GM23338 (cell line): ENCODE data around the gene FAF2. TPM values are rescaled to one million over a fixed set of nuclear protein-coding genes. Genes with fewer than 3 reads are reported as not detected.

Source experiments
- ATAC-seq: fragments of 200-7000 bp; cut with Tn5 transposase; 3 replicates; pipeline ENCODE4 v1.9.1; 2020
- DNase-seq: peaks from one replicate; pipeline ENCODE4 v3.0.0-alpha.2; 2015; ENCODE audit warnings: low spot score
- H2AFZ ChIP-seq: fragments of 200-600 bp; sonication (generic); 2 replicates; pipeline ENCODE4 v1.8.0; 2016; ENCODE audit warnings: antibody characterized with exemption, mild to moderate bottlenecking, moderate library complexity
- H3F3A ChIP-seq: fragments of 200-600 bp; sonication (generic); replicated peaks from 2 replicates; pipeline ENCODE4 v1.8.0; 2017; ENCODE audit warnings: antibody characterized with exemption, mixed run types, low read depth
- H3K27ac ChIP-seq: fragments of 200-600 bp; sonication (generic); 2 replicates; pipeline ENCODE4 v1.6.1; 2016; ENCODE audit warnings: low read depth
- H3K27me3 ChIP-seq: fragments of 200-600 bp; sonication (generic); 2 replicates; pipeline ENCODE4 v1.8.0; 2016; ENCODE audit warnings: mild to moderate bottlenecking, mixed run types, moderate library complexity; ENCODE audit not compliant: insufficient read depth
- H3K36me3 ChIP-seq: fragments of 200-600 bp; sonication (generic); 2 replicates; pipeline ENCODE4 v1.8.0; 2016; ENCODE audit warnings: mild to moderate bottlenecking; ENCODE audit not compliant: insufficient read depth
- H3K4me1 ChIP-seq: fragments of 200-600 bp; sonication (generic); 2 replicates; pipeline ENCODE4 v1.8.0; 2016; ENCODE audit warnings: mild to moderate bottlenecking, moderate library complexity; ENCODE audit not compliant: insufficient read depth
- H3K4me2 ChIP-seq: fragments of 200-600 bp; sonication (generic); 2 replicates; pipeline ENCODE4 v1.7.1; 2017; ENCODE audit warnings: mixed run types
- H3K4me3 ChIP-seq: fragments of 200-600 bp; sonication (generic); 2 replicates; pipeline ENCODE4 v1.6.1; 2016; ENCODE audit warnings: mixed run types
- H3K79me2 ChIP-seq: fragments of 200-600 bp; sonication (generic); replicated peaks from 2 replicates; pipeline ENCODE4 v1.8.0; 2017; ENCODE audit warnings: mild to moderate bottlenecking; ENCODE audit not compliant: insufficient read depth
- H3K9me2 ChIP-seq: fragments of 200-600 bp; sonication (generic); 2 replicates; pipeline ENCODE4 v1.8.0; 2017; ENCODE audit not compliant: insufficient read depth
- H4K20me1 ChIP-seq: fragments of 200-600 bp; sonication (generic); replicated peaks from 2 replicates; pipeline ENCODE4 v1.8.0; 2017; ENCODE audit warnings: mild to moderate bottlenecking; ENCODE audit not compliant: insufficient read depth
- H3K27ac Mint-ChIP-seq: 2 replicates; pipeline ENCODE4 v1.8.0; 2020; ENCODE audit warnings: inconsistent platforms, mild to moderate bottlenecking, moderate library complexity, mixed read lengths
- H3K27me3 Mint-ChIP-seq: 3 replicates; pipeline ENCODE4 v1.8.0; 2022; ENCODE audit warnings: low read depth, mild to moderate bottlenecking, moderate library complexity, mixed read lengths, inconsistent platforms; ENCODE audit not compliant: insufficient read depth, poor library complexity
- H3K36me3 Mint-ChIP-seq: 3 replicates; pipeline ENCODE4 v1.8.0; 2021; ENCODE audit warnings: low read depth, mild to moderate bottlenecking, inconsistent platforms, moderate library complexity, mixed read lengths
- H3K4me1 Mint-ChIP-seq: 3 replicates; pipeline ENCODE4 v1.8.0; 2020; ENCODE audit warnings: mild to moderate bottlenecking, inconsistent platforms, mixed read lengths
- H3K4me3 Mint-ChIP-seq: 3 replicates; pipeline ENCODE4 v1.8.0; 2021; ENCODE audit warnings: moderate library complexity, mild to moderate bottlenecking, inconsistent platforms, mixed read lengths
- H3K9me3 Mint-ChIP-seq: 3 replicates; pipeline ENCODE4 v1.8.0; 2020; ENCODE audit warnings: moderate library complexity, mild to moderate bottlenecking, inconsistent platforms, mixed read lengths
- CREB1 ChIP-seq: fragments of 250-450 bp; sonication (Bioruptor Pico); IDR thresholded peaks from 2 replicates; pipeline ENCODE4 v1.5.0; 2020; ENCODE audit warnings: low read depth, mild to moderate bottlenecking, moderate library complexity
- EZH2 ChIP-seq: fragments of 200-600 bp; sonication (generic); IDR thresholded peaks from one replicate; pipeline ENCODE4 v1.8.0; 2017; ENCODE audit warnings: antibody characterized with exemption, mild to moderate bottlenecking, low read depth; ENCODE audit not compliant: unreplicated experiment
- EZH2phosphoT487 ChIP-seq: fragments of 200-600 bp; sonication (generic); IDR thresholded peaks from one replicate; pipeline ENCODE4 v1.8.1; 2018; ENCODE audit warnings: antibody characterized with exemption; ENCODE audit not compliant: unreplicated experiment
- JUNB ChIP-seq: IDR thresholded peaks from one replicate; pipeline ENCODE4 v1.6.1; 2016; ENCODE audit warnings: antibody characterized with exemption; ENCODE audit not compliant: unreplicated experiment
- NANOG ChIP-seq: IDR thresholded peaks from 2 replicates; pipeline ENCODE4 v1.6.1; 2016; ENCODE audit warnings: antibody characterized with exemption, borderline replicate concordance
- POLR2AphosphoS5 ChIP-seq: IDR thresholded peaks from 2 replicates; pipeline ENCODE4 v1.6.1; 2016; ENCODE audit warnings: antibody characterized with exemption, low read depth
- STAT1 ChIP-seq: IDR thresholded peaks from one replicate; pipeline ENCODE4 v1.6.1; 2016; ENCODE audit warnings: antibody characterized with exemption; ENCODE audit not compliant: unreplicated experiment
- ZNF114 ChIP-seq: fragments of 250-450 bp; sonication (Bioruptor Pico); IDR thresholded peaks from 2 replicates; pipeline ENCODE4 v1.5.0; 2020; ENCODE audit warnings: mild to moderate bottlenecking, moderate library complexity
- ZNF331 ChIP-seq: fragments of 250-450 bp; sonication (Bioruptor Pico); IDR thresholded peaks from 2 replicates; pipeline ENCODE4 v1.5.0; 2020; ENCODE audit warnings: low read depth, mild to moderate bottlenecking, moderate library complexity
- polyA plus RNA-seq: library from polyadenylated mRNA; unstranded; fragments of >200 nt; fragmentation: Nextera tagmentation; extraction: Ambion mirVana; gene quantifications from 2 replicates; pipeline ENCODE4 v1.2.1, GENCODE V29; 2016
- total RNA-seq: library from RNA; depleted of rRNA; stranded (reverse); fragments of >200 nt; shearing (Covaris generic); gene quantifications from 2 replicates; pipeline ENCODE4 v1.2.3, GENCODE V29; 2014
- TF ChIP-seq, protein P1 (sequence below): IDR thresholded peaks from one replicate; pipeline ENCODE4 v1.6.1; 2018; ENCODE audit warnings: antibody characterized with exemption; ENCODE audit not compliant: unreplicated experiment
- TF ChIP-seq, protein P2 (sequence below), 2 experiments: fragments of 200-600 bp in 1 of 2; sonication (generic) in 1 of 2; conservative IDR thresholded peaks; 2 replicates each; pipeline versions ENCODE4 v1.5.1 to v1.6.1; 2016 to 2017; ENCODE audit warnings: antibody characterized with exemption in 2 of 2, low read depth in 2 of 2, mild to moderate bottlenecking in 2 of 2, moderate library complexity in 1 of 2
- TF ChIP-seq, protein P3 (sequence below): IDR thresholded peaks from 2 replicates; pipeline ENCODE4 v1.6.1; 2016; ENCODE audit warnings: antibody characterized with exemption

The FAF2 gene
- total and polyA plus RNA-seq, 2 experiments from 2014 or later, result 32.8 to 37.6 TPM

DNA sequence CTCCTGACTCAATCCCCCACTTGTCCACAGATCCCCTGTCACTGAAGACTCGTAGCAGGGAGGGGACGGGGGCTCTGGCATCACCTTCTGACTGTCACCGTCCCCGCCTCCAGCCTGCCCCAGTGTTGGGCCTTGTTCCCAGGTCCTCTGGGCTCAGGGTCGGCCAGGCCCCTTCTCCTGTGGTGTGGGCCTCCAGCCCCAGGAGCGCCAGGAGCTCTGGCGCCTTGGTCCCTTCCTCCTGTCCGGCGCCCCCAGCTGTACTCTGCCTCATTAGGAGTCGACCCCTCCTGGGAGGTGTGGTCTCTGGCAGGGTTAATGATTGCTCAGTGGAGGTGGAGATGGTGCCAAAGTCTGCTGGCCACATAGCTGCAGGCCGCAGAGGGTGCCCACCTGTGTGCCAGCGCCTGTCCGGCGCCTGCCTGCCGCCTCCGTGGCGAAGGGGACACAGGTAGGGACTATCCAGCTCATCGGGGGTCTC lies 100.8 kb downstream of the FAF2 start, which contains the start of gene CDHR2 (continued):
- TF ChIP-seq, protein P1, sequence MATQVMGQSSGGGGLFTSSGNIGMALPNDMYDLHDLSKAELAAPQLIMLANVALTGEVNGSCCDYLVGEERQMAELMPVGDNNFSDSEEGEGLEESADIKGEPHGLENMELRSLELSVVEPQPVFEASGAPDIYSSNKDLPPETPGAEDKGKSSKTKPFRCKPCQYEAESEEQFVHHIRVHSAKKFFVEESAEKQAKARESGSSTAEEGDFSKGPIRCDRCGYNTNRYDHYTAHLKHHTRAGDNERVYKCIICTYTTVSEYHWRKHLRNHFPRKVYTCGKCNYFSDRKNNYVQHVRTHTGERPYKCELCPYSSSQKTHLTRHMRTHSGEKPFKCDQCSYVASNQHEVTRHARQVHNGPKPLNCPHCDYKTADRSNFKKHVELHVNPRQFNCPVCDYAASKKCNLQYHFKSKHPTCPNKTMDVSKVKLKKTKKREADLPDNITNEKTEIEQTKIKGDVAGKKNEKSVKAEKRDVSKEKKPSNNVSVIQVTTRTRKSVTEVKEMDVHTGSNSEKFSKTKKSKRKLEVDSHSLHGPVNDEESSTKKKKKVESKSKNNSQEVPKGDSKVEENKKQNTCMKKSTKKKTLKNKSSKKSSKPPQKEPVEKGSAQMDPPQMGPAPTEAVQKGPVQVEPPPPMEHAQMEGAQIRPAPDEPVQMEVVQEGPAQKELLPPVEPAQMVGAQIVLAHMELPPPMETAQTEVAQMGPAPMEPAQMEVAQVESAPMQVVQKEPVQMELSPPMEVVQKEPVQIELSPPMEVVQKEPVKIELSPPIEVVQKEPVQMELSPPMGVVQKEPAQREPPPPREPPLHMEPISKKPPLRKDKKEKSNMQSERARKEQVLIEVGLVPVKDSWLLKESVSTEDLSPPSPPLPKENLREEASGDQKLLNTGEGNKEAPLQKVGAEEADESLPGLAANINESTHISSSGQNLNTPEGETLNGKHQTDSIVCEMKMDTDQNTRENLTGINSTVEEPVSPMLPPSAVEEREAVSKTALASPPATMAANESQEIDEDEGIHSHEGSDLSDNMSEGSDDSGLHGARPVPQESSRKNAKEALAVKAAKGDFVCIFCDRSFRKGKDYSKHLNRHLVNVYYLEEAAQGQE, result no peak
- TF ChIP-seq, protein P2, sequence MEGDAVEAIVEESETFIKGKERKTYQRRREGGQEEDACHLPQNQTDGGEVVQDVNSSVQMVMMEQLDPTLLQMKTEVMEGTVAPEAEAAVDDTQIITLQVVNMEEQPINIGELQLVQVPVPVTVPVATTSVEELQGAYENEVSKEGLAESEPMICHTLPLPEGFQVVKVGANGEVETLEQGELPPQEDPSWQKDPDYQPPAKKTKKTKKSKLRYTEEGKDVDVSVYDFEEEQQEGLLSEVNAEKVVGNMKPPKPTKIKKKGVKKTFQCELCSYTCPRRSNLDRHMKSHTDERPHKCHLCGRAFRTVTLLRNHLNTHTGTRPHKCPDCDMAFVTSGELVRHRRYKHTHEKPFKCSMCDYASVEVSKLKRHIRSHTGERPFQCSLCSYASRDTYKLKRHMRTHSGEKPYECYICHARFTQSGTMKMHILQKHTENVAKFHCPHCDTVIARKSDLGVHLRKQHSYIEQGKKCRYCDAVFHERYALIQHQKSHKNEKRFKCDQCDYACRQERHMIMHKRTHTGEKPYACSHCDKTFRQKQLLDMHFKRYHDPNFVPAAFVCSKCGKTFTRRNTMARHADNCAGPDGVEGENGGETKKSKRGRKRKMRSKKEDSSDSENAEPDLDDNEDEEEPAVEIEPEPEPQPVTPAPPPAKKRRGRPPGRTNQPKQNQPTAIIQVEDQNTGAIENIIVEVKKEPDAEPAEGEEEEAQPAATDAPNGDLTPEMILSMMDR (conservative IDR thresholded peaks at IDR 0.05; ENCODE audit: low read depth in 2 of 2), result no peak
- TF ChIP-seq STAT1, result no peak
- TF ChIP-seq EZH2phosphoT487, result no peak
- TF ChIP-seq ZNF114, result no peak
- TF ChIP-seq CREB1, result no peak
- no peak for TF ChIP-seq ZNF331 (CRISPR knock-in tag)
- TF ChIP-seq, protein P3, sequence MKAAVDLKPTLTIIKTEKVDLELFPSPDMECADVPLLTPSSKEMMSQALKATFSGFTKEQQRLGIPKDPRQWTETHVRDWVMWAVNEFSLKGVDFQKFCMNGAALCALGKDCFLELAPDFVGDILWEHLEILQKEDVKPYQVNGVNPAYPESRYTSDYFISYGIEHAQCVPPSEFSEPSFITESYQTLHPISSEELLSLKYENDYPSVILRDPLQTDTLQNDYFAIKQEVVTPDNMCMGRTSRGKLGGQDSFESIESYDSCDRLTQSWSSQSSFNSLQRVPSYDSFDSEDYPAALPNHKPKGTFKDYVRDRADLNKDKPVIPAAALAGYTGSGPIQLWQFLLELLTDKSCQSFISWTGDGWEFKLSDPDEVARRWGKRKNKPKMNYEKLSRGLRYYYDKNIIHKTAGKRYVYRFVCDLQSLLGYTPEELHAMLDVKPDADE, result no peak
- no peak for TF ChIP-seq NANOG
- TF ChIP-seq JUNB, result no peak
- no peak for TF ChIP-seq POLR2AphosphoS5

DNA sequence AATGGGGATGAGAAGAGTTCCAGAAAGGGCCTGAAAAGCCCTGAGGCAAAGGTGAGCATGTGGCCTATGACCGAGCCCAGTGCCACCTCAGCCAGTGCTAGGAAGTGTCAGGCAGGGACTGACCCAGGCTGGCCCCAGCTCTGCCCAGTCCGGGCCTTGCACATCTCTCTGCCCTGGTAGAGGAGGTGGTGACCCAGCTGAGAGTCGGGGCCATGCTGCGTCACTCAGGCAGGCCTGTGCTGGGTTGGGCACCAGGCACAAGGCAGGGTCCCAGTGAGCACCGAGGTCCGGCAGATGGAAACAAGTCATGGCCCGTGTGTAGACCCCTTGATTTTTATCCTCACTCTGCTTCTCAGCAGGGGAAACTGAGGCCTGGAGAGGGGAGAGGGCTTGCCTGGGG lies 101.7 kb downstream of the FAF2 start:
- H3K9me2 ChIP-seq, result no peaks in the 10 kb centered on the region
- Mint-ChIP-seq H3K9me3 (no peaks in the 10 kb centered on the region), H3K27me3 (peaks cover 8% of the 10 kb centered on the region), H3K4me3 (no peak overlapping the region), H3K4me1 (peaks cover 16% of the 10 kb centered on the region), H3K36me3 (no peaks in the 10 kb centered on the region), H3K27ac (no peak overlapping the region)
- peaks cover 1% of the 10 kb centered on the region; the same call in 1 of the 2 replicates for H3K4me1 ChIP-seq
- H4K20me1 ChIP-seq, result no peaks in the 10 kb centered on the region
- no peaks in the 10 kb centered on the region for H3K36me3 ChIP-seq
- H3K27me3 ChIP-seq, result no peaks in the 10 kb centered on the region
- no peak overlapping the region for H3K27ac ChIP-seq
- DNase-seq, result no peak
- H2AFZ ChIP-seq, result no peak overlapping the region
- peaks cover under 1% of the 10 kb centered on the region; the same call in 1 of the 2 replicates for H3K79me2 ChIP-seq
- H3K4me2 ChIP-seq, result no peak overlapping the region
- ATAC-seq, result no peak
- H3F3A ChIP-seq, result no peaks in the 10 kb centered on the region
- H3K4me3 ChIP-seq, result no peak overlapping the region
- TF ChIP-seq NANOG (no peak), EZH2 (no peak), STAT1 (no peak), ZNF114 (no peak), ZNF331 (CRISPR knock-in tag) (no peak), CREB1 (no peak), JUNB (no peak), EZH2phosphoT487 (no peak)
- TF ChIP-seq, protein P1, result no peak
- TF ChIP-seq, protein P3, result no peak
- TF ChIP-seq, protein P2 (conservative IDR thresholded peaks at IDR 0.05; ENCODE audit: low read depth in 2 of 2), result no peak
